GM18868 (cell line): ENCODE results near the gene TSTD1.
"Not testable (repeated sequence)": the region's sequence is repeated elsewhere in the genome, so short reads cannot be mapped to it uniquely, and the experiment has no call there.

Experiments
- ATAC-seq: cut with Tn5 transposase; IDR thresholded peaks from one replicate; pipeline ENCODE4 v1.9.1; 2021; ENCODE audit warnings: mild to moderate bottlenecking, moderate library complexity; ENCODE audit not compliant: unreplicated experiment

Gene TSTD1

DNA sequence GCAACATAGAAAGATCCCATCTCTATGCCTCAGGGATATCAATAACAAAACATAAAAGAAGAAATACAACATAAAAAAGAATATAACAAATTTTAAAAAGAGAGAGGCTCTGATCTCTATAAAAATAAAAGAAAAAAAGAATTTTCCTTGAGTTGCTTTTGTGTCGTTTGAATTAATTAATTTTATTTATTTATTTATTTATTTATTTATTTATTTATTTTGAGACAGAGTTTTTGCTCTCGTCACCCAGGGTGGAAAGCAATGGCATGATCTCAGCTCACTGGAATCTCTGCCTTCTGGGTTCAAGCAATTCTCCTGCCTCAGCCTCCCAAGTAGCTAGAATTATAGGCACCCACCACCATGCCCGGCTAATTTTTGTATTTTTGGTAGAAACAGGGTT, 26.3 kb downstream of the TSTD1 start:
- ATAC-seq: no peak

DNA sequence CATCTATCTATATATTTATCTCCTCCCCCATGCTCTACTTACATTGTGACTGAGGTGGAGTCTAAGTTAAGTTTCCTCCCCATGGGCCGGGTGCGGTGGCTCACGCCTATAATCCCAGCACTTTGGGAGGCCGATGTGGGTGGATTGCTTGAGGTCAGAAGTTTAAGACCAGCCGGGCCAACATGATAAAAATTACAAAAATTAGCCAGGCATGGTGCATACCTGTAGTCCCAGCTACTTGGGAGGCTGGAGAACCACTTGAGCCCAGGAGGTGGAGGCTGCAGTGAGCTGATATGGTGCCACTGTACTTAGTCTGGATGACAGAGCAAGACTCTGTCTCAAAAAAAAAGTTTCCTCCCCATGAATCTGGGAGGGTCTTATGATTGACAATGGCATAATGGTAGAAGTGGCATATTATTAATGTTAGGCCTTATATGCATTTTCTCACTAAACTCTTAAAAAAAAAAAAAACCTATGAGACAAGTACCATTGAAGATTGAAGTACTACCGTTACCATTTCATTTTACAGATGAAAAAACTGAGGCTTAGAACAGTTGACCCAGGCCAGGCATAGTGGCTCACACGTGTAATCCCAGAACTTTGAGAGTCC, 29.1 kb downstream of the TSTD1 start:
- ATAC-seq: no peak

DNA sequence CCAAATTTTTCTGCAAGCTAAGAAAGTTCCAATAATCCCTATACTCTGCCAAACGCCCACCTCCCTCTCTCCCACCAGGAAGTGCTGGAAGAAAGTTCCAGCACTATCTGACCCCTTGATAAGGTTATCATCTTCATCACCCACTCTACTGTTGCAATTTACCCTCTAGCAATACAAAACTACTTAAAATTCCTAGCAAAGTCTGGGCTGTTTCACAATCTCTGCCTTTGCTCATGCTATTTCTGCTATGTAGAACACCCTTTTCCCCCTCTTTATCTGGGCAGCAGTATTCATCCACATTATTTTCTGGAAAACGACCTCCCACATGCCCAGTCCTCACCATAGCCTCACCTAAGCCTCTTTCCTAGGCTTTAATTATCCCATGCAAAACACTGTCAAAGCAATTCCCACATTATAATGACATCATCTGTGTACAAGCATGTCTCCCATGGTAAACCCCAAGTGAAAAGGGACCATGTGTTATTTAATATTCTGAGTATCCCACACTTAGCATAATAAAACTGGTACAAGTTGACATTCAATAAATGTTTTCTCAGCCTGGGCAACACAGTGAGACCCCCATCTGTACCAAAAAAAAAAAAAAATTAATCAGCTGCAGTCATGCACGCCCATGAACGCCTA, 29.8 kb downstream of the TSTD1 start:
- ATAC-seq: no peak

DNA sequence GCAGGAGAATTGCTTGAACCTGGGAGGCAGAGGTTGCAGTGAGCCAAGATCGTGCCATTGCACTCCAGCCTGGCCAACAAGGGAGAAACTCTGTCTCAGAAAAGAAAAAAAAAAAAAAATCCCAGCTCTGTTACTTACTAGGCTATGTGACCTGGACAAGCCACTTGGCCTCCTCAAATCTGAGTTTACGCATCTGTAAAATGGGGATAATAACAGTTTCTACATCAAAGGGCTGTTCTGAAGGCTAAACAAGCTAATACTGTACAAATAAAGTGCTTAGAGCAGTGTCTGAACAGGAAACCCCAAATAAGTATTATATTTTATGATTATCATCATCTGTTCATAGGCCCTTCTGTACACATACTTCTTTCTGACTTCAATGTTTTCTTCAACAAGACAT, 31.4 kb downstream of the TSTD1 start:
- ATAC-seq: no peak

DNA sequence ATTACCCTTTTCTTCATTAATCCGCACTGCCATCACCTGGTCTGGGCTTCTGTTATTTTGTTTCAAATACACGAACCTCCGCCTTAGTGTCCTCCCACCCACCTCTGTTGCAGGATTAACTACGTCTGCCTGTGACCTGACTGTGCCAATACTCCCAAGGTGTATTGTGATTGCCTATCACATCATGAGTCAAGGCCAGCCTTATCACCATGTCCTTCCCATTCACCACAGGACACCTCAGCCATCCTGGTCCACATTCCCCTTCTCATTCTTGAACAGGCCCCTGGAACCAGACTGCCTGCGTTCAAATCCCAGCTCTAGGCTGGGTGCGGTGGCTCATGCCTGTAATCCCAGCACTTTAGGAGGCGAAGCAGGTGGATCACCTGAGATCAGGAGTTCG, 32.2 kb downstream of the TSTD1 start:
- ATAC-seq: no peak

DNA sequence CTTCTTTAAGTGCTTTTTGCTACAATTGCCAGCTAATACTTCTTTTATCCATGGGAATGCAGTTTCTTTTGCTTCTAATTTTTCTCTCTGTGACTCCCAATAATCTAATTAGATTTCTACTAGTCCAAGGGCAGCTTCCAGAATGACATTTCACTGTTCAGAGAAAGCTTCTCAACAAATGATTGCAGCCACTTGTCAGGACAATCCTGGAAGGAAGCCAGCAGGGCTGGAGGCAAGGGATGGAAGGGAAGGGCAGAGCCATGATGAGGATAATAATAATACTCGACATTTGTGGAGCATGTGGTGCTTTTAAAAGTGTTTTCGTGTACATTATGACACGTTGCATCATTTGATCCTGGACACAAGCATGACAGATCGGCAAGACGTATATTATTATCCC, 37.2 kb downstream of the TSTD1 start:
- no peak for ATAC-seq

DNA sequence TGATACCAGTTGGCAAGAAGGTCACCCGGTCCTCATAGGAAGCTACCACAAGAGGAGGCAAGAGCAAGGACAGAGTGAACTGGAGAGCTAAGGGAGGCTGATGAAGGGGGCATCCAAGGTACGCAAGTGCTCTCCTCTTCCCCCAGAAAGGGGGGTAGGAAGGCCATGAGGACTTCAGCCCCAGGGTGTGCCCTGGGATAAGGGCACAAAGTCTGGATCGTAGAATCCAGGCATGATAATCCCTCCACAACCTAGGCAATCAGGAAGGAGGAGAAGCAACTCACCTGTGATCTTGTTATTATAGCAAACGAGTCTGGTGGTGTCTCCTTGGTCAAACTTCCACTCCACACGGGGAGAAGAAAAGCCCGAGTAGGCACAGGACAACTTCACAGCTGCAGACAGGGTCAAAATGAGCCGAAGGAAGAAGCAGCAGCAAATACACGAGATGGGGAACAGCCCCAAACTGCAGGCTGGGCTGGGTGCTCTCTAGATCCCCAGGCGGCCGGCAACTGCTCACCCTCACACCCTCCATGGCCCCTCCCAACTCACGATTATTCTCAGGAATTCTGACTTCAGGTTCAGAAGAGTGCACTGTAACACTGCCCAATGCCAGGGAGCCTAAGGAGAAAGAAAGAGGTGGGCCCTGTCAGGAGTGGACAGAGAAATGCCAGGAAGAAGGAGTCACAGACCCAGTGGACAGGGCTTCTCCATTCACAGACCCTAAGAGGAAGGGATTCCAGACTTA, 37.9 kb downstream of the TSTD1 start:
- ATAC-seq: no peak

DNA sequence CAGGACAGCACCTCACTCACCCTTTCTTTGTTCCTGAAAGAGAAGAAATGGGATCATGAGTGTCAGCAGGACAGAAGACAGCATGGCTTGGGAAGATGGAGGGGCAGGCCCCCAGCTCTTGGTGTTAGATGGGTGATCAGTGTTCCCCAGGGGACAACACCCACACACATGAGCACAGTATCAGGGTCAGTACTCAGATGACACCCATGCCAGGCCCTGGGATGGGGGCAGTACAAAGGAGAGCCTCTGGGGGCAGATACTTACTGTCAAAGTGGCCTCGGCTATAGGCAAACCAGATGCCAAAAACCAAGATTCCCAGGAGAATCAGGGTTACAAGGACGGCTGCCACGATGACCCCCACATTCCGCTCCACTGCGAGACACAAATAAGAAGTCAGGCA, 39.4 kb downstream of the TSTD1 start:
- ATAC-seq: no peak

DNA sequence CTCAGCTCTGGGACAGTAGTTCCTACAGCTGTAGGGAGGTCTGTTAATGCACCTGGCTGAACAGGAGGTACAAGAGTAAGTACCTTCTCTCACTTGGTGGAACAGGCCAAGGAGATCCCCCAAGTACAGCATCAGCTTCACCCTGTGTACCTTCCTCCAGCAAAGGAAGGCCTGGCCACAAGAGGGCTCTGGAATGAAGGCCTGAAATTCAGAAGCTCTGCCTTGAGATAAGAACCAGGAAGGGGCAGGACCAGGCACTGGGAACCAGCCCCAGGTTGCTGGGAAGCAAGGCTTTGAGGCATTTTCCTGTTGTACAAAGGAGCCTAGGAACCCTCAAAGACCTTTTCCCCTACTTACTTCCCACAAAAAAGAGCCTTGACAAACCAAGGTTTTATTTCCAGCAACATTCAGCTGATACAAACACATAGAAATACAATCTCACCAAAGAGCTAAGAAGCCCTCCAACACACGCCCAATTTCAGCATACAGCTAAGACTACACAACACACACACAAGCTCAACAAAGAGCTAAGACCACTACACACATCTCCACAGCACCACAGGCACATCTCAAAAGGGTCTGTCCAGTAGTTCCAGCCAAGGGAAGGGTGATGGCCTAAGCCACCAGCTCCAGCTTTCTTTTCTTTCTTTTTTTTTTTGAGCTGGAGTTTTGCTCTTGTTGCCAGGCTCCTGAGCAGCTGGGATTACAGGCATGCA, 41.3 kb downstream of the TSTD1 start:
- peak; percentile 65 for ATAC-seq

DNA sequence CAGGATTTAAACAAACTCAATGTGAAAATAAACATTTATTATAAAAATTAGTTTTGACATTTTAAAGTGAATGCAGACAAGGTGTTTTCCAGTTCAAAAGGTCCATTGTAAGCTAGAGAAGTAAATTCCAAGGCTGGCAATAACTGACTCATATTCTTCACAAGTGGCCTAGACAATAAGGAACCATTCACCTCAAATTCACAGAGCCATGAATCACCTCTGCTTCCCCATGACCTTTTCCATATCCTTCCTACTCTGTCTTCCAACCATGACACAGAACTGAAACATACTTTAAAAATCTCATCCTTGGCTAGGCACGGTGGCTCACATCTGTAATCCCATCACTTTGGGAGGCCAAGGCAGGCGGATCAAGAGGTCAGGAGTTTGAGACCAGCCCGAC, 42.6 kb downstream of the TSTD1 start:
- ATAC-seq: no peak

DNA sequence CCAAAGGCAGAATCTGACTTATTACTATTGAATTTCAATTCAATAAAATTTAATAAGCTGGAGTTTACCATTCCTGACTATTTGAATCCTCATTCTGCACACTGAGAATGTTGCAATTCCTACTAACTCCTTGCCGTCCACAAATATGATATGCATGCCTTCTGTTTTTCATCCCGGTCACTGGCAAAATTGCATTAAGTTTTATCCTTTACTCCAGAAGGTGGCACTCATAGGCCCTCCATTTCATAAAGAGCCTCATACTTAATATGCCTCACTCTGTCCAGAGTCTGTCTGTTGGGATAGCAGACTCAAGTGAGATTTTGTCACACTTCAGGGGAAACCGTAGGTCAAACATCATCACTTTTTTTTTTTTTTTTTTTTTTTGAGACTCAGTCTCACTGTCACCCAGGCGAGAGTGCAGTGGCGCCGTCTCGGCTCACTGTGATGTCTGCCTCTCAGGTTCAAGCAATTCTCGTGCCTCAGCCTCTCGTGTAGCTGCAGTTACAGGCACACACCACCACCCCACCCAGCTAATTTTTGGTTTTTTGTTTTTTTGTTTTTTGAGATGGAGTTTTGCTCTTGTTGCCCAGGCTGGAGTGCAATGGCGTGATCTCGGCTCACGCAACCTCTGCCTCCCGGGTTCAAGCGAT, 45.1 kb downstream of the TSTD1 start:
- ATAC-seq: no peak

DNA sequence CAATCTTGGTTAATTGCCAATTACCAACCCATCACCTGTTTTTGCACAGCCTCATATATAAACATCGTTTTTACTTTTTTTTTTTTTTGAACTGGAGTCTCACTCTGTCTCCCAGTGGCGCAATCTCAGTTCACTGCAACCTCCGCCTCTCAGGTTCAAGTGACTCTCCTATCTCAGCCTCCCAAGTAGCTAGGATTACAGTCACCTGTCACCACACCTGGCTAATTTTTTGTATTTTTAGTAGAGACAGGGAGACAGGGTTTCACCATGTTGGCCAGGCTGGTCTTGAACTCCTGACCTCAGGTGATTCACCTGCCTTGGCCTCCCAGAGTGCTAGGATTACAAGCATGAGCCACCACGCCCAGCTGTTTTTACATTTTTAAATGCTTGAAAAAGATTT, 46.7 kb downstream of the TSTD1 start:
- not testable (repeated sequence) for ATAC-seq
